ENCODE measurements around the gene KLHL30.

The KLHL30 gene

GRCh38 chr2:238133499-238134392 lies 4.7 kb upstream of the KLHL30 start:
- no peak for DNase-seq

GRCh38 chr2:238134393-238134785 lies 4.1 kb upstream of the KLHL30 start:
- DNase-seq = no peak

GRCh38 chr2:238135601-238136150 lies 2.8 kb upstream of the KLHL30 start:
- no peak for DNase-seq

GRCh38 chr2:238136820-238137537 lies 1.5 kb upstream of the KLHL30 start:
- DNase-seq = peak in 1 of 2 donors; percentile 71

GRCh38 chr2:238137885-238138284 lies 583 bp upstream of the KLHL30 start:
- no peak for DNase-seq

DNA sequence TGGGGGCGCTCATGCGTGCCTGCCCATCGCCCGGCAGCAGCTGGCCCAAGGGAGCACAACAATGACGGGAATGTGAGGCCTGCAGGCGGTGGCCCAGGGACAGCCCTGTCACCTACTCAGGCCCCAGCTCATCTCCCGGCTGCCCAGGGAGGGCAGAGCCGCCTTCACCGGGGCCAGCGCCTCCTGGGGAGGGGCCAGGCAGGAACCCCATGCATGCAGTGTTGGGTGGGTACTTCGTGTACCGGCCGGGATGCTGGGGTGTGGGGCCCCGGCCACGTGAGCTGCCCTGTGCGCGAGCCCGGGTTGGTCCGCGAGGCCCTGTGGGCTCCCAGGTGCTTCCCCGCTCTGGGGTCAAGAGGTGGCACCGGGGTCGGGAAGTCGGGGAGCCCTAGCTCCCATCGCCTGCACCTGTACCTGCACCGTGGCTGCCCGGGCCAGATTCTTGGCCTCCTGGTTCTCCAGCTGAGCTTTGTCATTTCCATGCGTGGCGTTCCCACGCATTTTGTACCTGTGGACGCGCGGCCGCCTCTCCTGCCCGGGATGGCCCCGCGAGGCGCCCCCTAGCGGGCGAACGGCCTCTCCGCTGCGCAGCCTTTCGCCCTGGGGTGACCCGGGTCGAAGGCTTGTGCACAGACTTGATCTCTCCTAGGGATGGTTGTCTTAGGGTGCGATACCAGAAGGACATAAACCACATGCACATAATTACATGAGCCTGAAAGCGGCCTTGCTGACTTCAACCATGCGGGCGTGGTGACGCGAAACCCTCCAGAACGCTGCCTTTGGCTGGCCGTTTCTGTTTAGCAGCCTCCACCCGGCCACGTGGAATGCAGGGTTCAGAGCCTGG lies 950 bp downstream of the KLHL30 start:
- peak; percentile 11 to 22 for DNase-seq

GRCh38 chr2:238140040-238140439 lies 1.6 kb downstream of the KLHL30 start:
- DNase-seq = no peak

DNA sequence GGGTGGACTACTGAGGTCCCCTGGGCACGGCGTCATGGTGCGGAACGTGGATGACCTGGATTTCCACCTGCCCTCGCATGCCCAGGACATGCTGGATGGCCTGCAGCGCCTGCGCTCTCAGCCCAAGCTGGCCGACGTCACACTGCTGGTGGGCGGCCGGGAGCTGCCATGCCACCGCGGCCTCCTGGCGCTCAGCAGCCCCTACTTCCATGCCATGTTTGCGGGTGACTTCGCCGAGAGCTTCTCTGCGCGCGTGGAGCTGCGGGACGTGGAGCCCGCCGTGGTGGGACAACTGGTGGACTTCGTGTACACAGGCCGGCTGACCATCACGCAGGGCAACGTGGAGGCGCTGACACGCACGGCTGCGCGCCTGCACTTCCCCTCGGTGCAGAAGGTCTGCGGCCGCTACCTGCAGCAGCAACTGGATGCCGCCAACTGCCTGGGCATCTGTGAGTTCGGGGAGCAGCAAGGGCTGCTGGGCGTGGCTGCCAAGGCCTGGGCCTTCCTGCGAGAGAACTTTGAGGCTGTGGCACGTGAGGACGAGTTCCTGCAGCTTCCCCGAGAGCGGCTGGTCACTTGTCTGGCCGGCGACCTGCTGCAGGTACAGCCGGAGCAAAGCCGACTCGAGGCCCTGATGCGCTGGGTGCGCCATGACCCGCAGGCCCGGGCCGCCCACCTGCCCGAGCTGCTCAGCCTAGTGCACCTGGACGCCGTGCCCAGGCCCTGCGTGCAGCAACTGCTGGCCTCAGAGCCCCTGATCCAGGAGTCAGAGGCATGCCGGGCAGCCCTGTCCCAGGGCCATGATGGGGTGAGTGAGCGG lies 2.5 kb downstream of the KLHL30 start:
- no peak for DNase-seq

DNA sequence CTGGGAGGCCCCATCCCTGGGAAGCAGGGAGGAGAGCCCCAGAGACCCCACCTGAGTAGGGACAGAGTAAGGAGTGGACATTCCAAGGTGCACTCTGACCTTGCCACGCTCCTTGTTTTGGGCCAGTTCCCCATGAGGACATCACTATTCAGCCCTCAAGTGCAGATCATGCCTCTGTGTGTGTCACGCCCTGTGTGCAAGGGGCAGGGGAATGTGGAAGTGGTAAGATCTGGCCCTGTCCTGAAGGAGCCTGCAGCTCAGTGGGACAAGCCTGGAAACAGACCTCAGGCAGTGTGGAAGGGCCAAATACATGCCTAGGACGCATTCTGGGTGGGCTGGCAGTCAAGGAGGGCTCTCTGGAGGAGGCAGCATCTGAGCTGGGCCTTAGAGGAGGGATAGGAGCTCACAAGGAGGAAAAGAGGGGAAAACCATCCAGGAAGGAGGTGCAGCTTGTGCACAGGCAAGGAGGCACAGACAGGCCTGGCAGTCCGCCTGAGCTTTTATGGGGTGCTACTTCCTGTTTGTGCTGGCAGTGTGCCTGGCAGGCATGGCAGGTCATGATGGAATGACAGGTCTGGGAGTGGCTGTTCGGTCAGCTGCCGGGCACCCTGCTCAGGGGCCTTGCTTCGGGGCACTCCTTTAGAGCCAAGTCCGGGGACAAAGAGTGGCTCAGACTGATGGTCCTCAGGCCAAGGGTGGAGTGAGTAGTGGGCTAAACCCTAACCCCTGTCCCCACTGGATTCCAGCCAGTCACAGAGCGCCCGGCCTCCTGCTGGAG lies 3.3 kb downstream of the KLHL30 start:
- DNase-seq = peak in 1 of 2 donors; percentile 35

GRCh38 chr2:238142382-238143205 lies 4.1 kb downstream of the KLHL30 start:
- no peak for DNase-seq

- peak in 1 of 2 donors; percentile 15 for DNase-seq
Measured at GRCh38 chr2:238143239-238143951, 4.9 kb downstream of the KLHL30 start.

GRCh38 chr2:238144262-238144661 lies 5.8 kb downstream of the KLHL30 start:
- DNase-seq = no peak

DNA sequence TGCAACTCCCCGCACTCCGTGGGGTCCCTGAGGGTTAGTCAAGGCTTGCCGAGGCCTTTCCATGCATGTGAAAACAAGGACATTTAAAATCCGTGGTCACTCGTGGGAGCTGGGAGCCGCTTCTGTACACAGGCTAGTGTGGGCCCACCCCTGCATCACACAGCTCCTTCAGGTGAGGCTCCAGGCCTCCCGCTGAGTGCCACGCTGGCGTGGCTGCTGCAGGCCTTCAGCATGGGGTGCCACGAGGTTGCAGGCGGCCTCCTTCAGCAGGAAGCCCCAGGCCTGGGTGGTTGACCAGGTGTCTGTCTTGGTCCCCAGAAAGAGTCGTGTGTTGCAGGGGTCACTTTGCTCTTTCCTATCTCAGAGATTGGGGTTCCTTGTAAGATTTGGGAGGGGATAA lies 6.6 kb downstream of the KLHL30 start:
- no peak for DNase-seq

GRCh38 chr2:238145851-238146250 lies 7.4 kb downstream of the KLHL30 start:
- no peak for DNase-seq

GRCh38 chr2:238146884-238147544 lies 8.5 kb downstream of the KLHL30 start:
- DNase-seq = no peak

- DNase-seq = no peak
Measured at GRCh38 chr2:238148981-238149380, 10.5 kb downstream of the KLHL30 start.

DNA sequence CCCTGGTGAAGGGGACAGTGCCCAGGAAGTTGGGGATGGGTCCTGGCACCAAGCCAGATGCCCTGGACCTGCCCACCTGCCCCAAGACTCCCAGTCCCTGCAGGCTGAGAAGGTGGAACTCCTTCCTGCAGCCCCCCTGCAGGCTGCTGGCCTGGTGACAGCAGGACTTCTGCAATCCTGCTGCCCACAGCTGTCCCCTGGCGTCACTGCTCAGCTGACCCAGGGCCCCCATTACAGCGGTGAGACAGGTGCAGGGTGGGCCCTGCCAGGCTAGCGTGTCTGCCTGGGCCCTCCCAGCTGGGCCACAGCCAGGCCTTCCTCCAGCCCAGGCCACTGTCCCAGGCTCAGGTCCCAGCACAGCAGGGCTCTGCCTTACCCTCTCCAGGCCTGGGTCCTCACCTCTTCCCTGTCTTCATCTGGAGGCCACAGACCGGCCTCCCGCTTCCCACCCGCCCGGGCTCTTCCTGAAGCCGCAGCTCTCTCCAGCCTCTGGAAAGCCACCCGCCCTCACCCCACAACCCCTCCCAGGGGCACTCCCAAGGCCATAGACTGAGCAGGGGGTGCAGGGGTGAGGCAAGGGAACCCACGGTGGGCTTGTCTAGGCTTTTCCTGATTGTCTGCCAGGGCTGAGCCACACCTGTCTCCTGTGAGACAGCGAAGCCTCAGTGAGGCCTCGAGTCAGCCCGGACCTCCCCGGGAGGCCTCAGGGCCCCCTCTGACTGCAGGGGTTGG lies 11.5 kb downstream of the KLHL30 start:
- DNase-seq = no peak

GRCh38 chr2:238150686-238151085 lies 12.2 kb downstream of the KLHL30 start:
- no peak for DNase-seq
